Thyroid gland (tissue), 4 donors: ENCODE data around the gene UTS2R. TPM values are rescaled to one million over a fixed set of nuclear protein-coding genes. Genes with fewer than 3 reads are reported as not detected.
"Not testable (repeated sequence)": the region's sequence is repeated elsewhere in the genome, so short reads cannot be mapped to it uniquely, and the experiment has no call there.

ENCODE experiments used
- DNase-seq, 2 donors: peaks; one replicate each; pipeline ENCODE4 v3.0.0-alpha.2; 2019
- H3K27ac ChIP-seq, 3 donors: fragments of 200-600 bp; sonication (generic); 1 replicate in 2 of 3; 2 replicates in 1 of 3; pipeline ENCODE4 v1.5.1; 2016 to 2019; ENCODE audit warnings: mild to moderate bottlenecking in 1 of 3, moderate library complexity in 1 of 3
- H3K27me3 ChIP-seq: fragments of 200-600 bp; sonication (generic); one replicate; pipeline ENCODE4 v1.5.1; 2019
- H3K36me3 ChIP-seq, 2 donors: fragments of 200-600 bp; sonication (generic); one replicate each; pipeline ENCODE4 v1.5.1; 2016 to 2019
- H3K4me1 ChIP-seq, 2 donors: fragments of 200-600 bp; sonication (generic); one replicate each; pipeline ENCODE4 v1.5.1; 2017 to 2019
- H3K4me3 ChIP-seq, 3 donors: fragments of 200-600 bp; sonication (generic); replicated peaks in 1 of 3; 1 replicate in 2 of 3; 2 replicates in 1 of 3; pipeline ENCODE4 v1.5.1; 2016; ENCODE audit warnings: mild to moderate bottlenecking in 1 of 3
- H3K9me3 ChIP-seq: fragments of 200-600 bp; sonication (generic); one replicate; pipeline ENCODE4 v1.5.1; 2017
- POLR2A ChIP-seq, 2 donors: fragments of 450-650 bp; IDR thresholded peaks; one replicate each; pipeline ENCODE4 v1.6.1; 2017; ENCODE audit warnings: antibody characterized with exemption in 2 of 2, mild to moderate bottlenecking in 2 of 2, moderate library complexity in 1 of 2
- WGBS, 2 donors: methylation state at CpG; one replicate each; pipeline ENCODE4 v1.1.5; 2017; 5-methylcytosine and 5-hydroxymethylcytosine counted together
- intact Hi-C: fragments of 100-400 bp; cut with DNase I; formaldehyde crosslinking; loops from one replicate; pipeline ENCODE4 v1.15.1; 2023
- total RNA-seq, 4 donors: library from RNA; depleted of rRNA; stranded (reverse); fragments of >200 nt; gene quantifications; one replicate each; pipeline ENCODE4 v1.2.3, GENCODE V29; 2016
- TF ChIP-seq, protein P1 (sequence below), 6 experiments: fragments of 200-600 bp in 3 of 6; fragments of 450-650 bp in 3 of 6; sonication (generic) in 3 of 6; IDR thresholded peaks; one replicate each; pipeline ENCODE4 v1.5.1; 2016 to 2019; ENCODE audit warnings: antibody characterized with exemption in 6 of 6, mild to moderate bottlenecking in 2 of 6, inconsistent platforms in 1 of 6, moderate library complexity in 1 of 6

UTS2R gene
- total RNA-seq, 4 donors from 2014 or later = 0.22 to 6.6 (median 3.9) TPM

DNA sequence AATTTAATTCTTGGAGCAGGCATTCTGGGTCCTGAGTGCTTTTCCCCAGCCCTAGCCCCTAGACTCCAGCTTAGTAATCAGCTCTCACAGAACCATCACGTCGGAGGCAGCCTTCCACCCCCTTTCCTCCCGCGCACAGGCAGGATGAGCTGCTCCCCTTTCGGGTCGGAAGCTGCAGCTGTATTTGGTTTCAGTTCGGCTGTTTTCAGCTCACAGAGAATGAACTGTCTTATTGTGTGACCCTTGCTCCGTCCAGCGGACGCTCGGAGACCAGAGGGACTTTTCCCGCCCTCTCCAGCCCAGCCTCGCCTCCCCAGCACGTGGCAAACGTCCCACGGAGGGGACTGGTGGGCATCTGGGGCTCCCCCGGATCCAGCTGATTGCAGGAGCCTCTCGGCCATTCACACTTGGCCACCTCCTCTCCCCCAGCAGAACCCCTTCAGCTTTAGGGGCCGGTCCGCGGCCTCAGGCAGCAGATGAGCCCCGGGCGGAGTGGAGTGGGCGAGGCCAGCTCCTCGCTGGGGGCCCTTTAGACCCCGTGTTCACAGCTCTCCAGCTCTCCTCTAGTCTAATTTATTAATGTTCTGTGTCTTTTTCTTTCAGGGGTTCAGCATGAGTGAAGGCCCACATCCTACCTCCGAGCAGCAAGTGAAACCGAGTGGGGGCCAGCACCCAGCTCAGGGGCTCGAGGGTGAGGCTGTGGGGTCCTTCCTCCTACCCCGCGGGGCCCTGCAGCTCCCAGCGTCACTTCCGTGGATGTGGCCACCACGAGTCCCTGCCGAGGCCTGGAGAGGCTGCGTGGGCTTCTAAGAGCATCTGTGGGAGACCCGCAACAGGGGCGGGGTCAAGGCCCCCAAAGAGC is 863 bp upstream of the UTS2R start:
- peaks cover 11 to 29% of the 10 kb centered on the region in 2 donors for H3K4me1 ChIP-seq
- peak overlapping the region in 1 of 3 donors; percentile 33 for H3K4me3 ChIP-seq
- WGBS, 2 donors = 51 to 60% methylated on average over 23 to 28 of the region's 38 CpGs
- peaks cover 6% of the 10 kb centered on the region for H3K27me3 ChIP-seq
- TF ChIP-seq, protein P1, sequence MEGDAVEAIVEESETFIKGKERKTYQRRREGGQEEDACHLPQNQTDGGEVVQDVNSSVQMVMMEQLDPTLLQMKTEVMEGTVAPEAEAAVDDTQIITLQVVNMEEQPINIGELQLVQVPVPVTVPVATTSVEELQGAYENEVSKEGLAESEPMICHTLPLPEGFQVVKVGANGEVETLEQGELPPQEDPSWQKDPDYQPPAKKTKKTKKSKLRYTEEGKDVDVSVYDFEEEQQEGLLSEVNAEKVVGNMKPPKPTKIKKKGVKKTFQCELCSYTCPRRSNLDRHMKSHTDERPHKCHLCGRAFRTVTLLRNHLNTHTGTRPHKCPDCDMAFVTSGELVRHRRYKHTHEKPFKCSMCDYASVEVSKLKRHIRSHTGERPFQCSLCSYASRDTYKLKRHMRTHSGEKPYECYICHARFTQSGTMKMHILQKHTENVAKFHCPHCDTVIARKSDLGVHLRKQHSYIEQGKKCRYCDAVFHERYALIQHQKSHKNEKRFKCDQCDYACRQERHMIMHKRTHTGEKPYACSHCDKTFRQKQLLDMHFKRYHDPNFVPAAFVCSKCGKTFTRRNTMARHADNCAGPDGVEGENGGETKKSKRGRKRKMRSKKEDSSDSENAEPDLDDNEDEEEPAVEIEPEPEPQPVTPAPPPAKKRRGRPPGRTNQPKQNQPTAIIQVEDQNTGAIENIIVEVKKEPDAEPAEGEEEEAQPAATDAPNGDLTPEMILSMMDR (IDR thresholded peaks at IDR 0.05) = no peak
- no peak for TF ChIP-seq POLR2A (IDR thresholded peaks at IDR 0.05)
- H3K27ac ChIP-seq = no peak overlapping the region
- no peak for DNase-seq
- no peaks in the 10 kb centered on the region for H3K9me3 ChIP-seq
- no peaks in the 10 kb centered on the region for H3K36me3 ChIP-seq
- intact Hi-C loops = no loop called here

DNA sequence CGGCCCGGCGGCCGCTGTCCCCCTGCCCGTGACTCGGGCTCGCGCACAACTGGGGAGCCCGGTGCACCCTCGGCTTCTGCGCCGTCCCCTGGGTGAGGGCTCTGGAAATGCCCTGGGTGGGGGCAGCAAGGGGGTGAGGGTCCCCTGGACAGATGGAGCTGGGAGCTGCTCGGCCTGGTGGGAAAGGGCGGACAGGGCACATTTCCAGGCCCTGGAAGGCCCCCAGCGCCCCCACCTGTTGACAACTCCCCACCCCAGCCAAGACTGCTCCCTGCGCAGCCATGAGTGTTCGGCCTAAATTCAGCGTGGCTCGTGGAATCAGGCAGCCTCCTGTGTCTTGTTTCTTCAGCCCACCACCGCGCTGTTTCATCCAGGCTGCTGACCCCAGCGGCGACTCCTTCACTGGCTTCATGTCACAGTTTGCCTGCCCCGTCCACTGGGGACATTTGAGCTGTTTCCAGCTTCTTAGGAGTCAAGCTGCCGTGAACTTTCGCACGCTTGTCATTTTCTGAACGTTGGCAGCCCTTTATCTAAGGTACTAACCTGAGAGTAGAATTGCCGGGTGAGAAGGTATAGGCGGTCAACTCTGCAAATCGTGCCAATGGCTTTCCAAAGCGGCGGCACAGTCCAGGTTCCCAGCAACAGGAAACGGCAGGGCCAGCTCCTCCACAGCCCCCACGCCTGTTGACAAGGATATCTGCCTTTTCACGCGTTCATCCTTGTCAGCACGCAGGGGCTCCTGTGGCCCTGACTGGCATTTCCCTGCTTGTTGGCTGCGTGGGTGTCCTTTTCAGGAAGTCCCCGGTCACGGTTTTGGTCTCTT is 895 bp downstream of the UTS2R start:
- intact Hi-C loops = no loop called here
- TF ChIP-seq POLR2A (IDR thresholded peaks at IDR 0.05) = no peak
- TF ChIP-seq, protein P1 (IDR thresholded peaks at IDR 0.05) = peak in 2 of 6 experiments; percentile 26 to 39
- H3K4me3 ChIP-seq = peak overlapping the region in 1 of 3 donors; percentile 33
- peak overlapping the region in 1 of 3 donors; percentile 33 for H3K27ac ChIP-seq
- DNase-seq = peak; percentile 64 to 65
- peaks cover 11 to 29% of the 10 kb centered on the region in 2 donors for H3K4me1 ChIP-seq
- no peaks in the 10 kb centered on the region for H3K36me3 ChIP-seq
- peaks cover 6% of the 10 kb centered on the region for H3K27me3 ChIP-seq
- no peaks in the 10 kb centered on the region for H3K9me3 ChIP-seq
- WGBS, 2 donors = 20 to 31% methylated on average over 25 to 37 of the region's 41 CpGs

DNA sequence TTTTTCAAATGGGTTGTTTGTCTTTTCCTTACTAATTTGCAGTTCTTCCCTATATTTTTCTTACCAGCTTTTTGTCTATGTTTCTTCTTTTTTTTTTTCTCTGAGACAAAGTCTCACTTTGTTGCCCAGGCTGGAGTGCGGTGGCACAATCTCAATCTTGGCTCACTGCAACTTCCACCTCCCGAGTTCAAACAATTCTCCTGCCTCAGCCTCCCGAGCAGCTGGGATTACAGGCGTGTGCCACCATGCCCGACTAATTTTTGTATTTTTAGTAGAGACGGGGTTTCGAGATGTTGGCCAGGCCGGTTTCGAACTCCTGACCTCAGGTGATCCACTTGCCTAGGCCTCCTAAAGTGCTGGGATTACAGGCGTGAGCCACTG is 1.5 kb downstream of the UTS2R start:
- intact Hi-C loops, DNase-seq, H3K36me3 ChIP-seq, H3K27me3 ChIP-seq, H3K9me3 ChIP-seq, H3K4me3 ChIP-seq: not testable (repeated sequence)
- Histone ChIP-seq H3K27ac (peak overlapping the region in 1 of 3 donors; percentile 33), H3K4me1 (peaks cover 11 to 29% of the 10 kb centered on the region in 2 donors)
- whole genome bisulfite sequencing, 2 donors = 78 to 80% methylated on average over 10 of the region's 10 CpGs

DNA sequence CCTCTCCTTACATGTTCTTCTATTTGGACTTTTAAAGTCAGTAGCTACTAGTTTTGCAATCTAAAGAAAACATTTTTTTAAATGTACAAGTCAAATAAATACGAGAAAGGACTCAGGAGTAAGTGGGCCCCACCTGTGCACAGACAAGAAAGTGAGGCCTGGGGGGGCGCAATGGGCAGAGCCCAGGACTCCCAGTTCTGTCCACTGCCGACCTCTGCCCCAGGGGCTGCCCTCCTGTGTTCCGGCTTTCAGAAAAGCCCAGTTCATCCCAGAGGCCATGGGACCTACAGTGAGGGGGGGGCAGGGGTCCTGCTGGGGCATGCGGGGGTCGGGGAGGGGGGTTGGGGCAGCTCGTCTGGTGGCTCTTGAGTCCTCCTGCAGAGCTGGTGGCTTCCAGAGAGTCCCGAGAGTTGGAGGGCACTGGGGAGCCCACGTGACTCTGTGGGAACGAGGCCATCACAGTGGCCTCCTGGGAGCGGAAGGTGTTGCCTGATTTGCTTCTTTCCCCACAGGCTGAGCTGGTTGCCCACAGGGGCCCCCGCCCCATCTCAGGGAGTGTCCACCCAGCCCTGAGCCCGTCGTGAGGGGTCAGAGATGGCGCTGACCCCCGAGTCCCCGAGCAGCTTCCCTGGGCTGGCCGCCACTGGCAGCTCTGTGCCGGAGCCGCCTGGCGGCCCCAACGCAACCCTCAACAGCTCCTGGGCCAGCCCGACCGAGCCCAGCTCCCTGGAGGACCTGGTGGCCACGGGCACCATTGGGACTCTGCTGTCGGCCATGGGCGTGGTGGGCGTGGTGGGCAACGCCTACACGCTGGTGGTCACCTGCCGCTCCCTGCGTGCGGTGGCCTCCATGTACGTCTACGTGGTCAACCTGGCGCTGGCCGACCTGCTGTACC is 2.4 kb downstream of the UTS2R start:
- Histone ChIP-seq H3K27me3 (peaks cover 6% of the 10 kb centered on the region), H3K4me1 (peaks cover 11 to 29% of the 10 kb centered on the region in 2 donors), H3K36me3 (no peaks in the 10 kb centered on the region), H3K4me3 (no peak overlapping the region), H3K27ac (no peak overlapping the region), H3K9me3 (no peaks in the 10 kb centered on the region)
- TF ChIP-seq, protein P1 (IDR thresholded peaks at IDR 0.05) = no peak
- intact Hi-C loops = no loop called here
- 89 to 90% methylated on average over 14 to 17 of the region's 37 CpGs for WGBS, 2 donors
- no peak for DNase-seq
